Prostate gland (tissue), 2 donors: Measurements from ENCODE around the gene SLC9C1.

Experiments used
- CTCF ChIP-seq, 4 experiments: fragments of 200-600 bp in 2 of 4; fragments of 450-650 bp in 2 of 4; sonication (generic) in 2 of 4; IDR thresholded peaks; 1 replicate in 3 of 4; 2 replicates in 1 of 4; pipeline ENCODE4 v1.5.1; 2016 to 2019; ENCODE audit warnings: antibody characterized with exemption in 4 of 4, mild to moderate bottlenecking in 2 of 4, moderate library complexity in 2 of 4
- POLR2A ChIP-seq: fragments of 450-650 bp; IDR thresholded peaks from one replicate; pipeline ENCODE4 v1.6.1; 2016; ENCODE audit warnings: antibody characterized with exemption, mild to moderate bottlenecking

- TF ChIP-seq CTCF (IDR thresholded peaks at IDR 0.05), result no peak
- no peak for TF ChIP-seq POLR2A
Measured at GRCh38 chr3:112320691-112321090, 26.7 kb upstream of the SLC9C1 start.
